Calu3 (cell line): ENCODE results near the gene RUNX2. TPM values are rescaled to one million over a fixed set of nuclear protein-coding genes. Genes with fewer than 3 reads are reported as not detected.

Source experiments
- BruUV-seq: library from RNA; stranded (reverse); fragments of 400-500 nt; replicated peaks from 2 replicates; lab custom pipeline; 2021; lab: Mats Ljungman, UMichigan
- CTCF ChIA-PET: fragments of 300-600 bp; sonication (Branson Sonifier 250); formaldehyde crosslinking; loops from one replicate; lab custom pipeline; 2022; ENCODE audit warnings: antibody characterized with exemption; lab: Charles Lee
- DNase-seq: peaks from one replicate; pipeline ENCODE4 v3.0.0; 2022
- H3K27ac Mint-ChIP-seq: one replicate; pipeline ENCODE4 v1.8.0; 2022; ENCODE audit warnings: mixed read lengths; ENCODE audit not compliant: unreplicated experiment
- H3K27me3 Mint-ChIP-seq: one replicate; pipeline ENCODE4 v1.8.0; 2022; ENCODE audit warnings: mixed read lengths; ENCODE audit not compliant: unreplicated experiment
- H3K36me3 Mint-ChIP-seq: one replicate; pipeline ENCODE4 v1.8.0; 2022; ENCODE audit warnings: mild to moderate bottlenecking, moderate library complexity, mixed read lengths; ENCODE audit not compliant: insufficient read depth, unreplicated experiment
- H3K4me1 Mint-ChIP-seq: one replicate; pipeline ENCODE4 v1.8.0; 2022; ENCODE audit warnings: mild to moderate bottlenecking, low read depth, mixed read lengths; ENCODE audit not compliant: unreplicated experiment
- H3K4me3 Mint-ChIP-seq: one replicate; pipeline ENCODE4 v1.8.0; 2022; ENCODE audit warnings: mild to moderate bottlenecking, low read depth, moderate library complexity, mixed read lengths; ENCODE audit not compliant: unreplicated experiment
- H3K9me3 Mint-ChIP-seq: one replicate; pipeline ENCODE4 v1.8.0; 2022; ENCODE audit warnings: low read depth, mixed read lengths; ENCODE audit not compliant: unreplicated experiment
- CTCF ChIP-seq: fragments of 200-600 bp; IDR thresholded peaks from one replicate; pipeline ENCODE4 v1.8.0; 2022; ENCODE audit warnings: antibody characterized with exemption; ENCODE audit not compliant: unreplicated experiment
- intact Hi-C: fragments of 100-400 bp; cut with micrococcal nuclease; formaldehyde crosslinking; loops from one replicate; pipeline ENCODE4 v1.10.0; 2022; ENCODE audit not compliant: unreplicated experiment
- total RNA-seq: library from RNA; stranded (reverse); gene quantifications from 2 replicates; pipeline ENCODE4 v1.2.3, GENCODE V29; 2022

Gene RUNX2
- total RNA-seq, 1 experiment from 2014 or later: 0.54 TPM

GRCh38 chr6:45548657-45549515 is 220.8 kb downstream of the RUNX2 start:
- DNase-seq: no peak
- Mint-ChIP-seq H3K9me3 (no peaks in the 10 kb centered on the region), H3K4me3 (no peak overlapping the region), H3K27me3 (no peaks in the 10 kb centered on the region), H3K4me1 (no peaks in the 10 kb centered on the region), H3K27ac (no peak overlapping the region), H3K36me3 (no peaks in the 10 kb centered on the region)
- intact Hi-C loops: no loop called here
- TF ChIP-seq CTCF: no peak
- BruUV-seq: no TSS peak
- CTCF ChIA-PET: interaction anchor here (0.7 kb wide), 2 partner anchors 37 to 1064 kb away, joined by 3 to 4 read pairs; no protein-coding TSS in a partner anchor

GRCh38 chr6:45552536-45552935 is 224.4 kb downstream of the RUNX2 start:
- Mint-ChIP-seq H3K4me1 (no peaks in the 10 kb centered on the region), H3K36me3 (no peaks in the 10 kb centered on the region), H3K9me3 (no peaks in the 10 kb centered on the region), H3K4me3 (no peak overlapping the region), H3K27ac (no peak overlapping the region), H3K27me3 (no peaks in the 10 kb centered on the region)
- TF ChIP-seq CTCF: no peak
- DNase-seq: no peak
- no TSS peak for BruUV-seq
- CTCF ChIA-PET: no interaction called here
- intact Hi-C loops: loop anchor here (2.0 kb wide), 1 partner anchor 48 kb away; no protein-coding TSS in a partner anchor

GRCh38 chr6:45553730-45554344 is 225.7 kb downstream of the RUNX2 start:
- intact Hi-C loops: loop anchor here (2.0 kb wide), 1 partner anchor 49 kb away; no protein-coding TSS in a partner anchor
- BruUV-seq: no TSS peak
- Mint-ChIP-seq H3K9me3 (no peaks in the 10 kb centered on the region), H3K4me1 (no peaks in the 10 kb centered on the region), H3K4me3 (no peak overlapping the region), H3K27me3 (no peaks in the 10 kb centered on the region), H3K27ac (no peak overlapping the region), H3K36me3 (no peaks in the 10 kb centered on the region)
- TF ChIP-seq CTCF: no peak
- DNase-seq: no peak
- CTCF ChIA-PET: interaction anchor here (1.0 kb wide), 1 partner anchor 33 kb away, joined by 3 read pairs; no protein-coding TSS in a partner anchor

GRCh38 chr6:45554591-45554990 is 226.5 kb downstream of the RUNX2 start:
- CTCF ChIA-PET: interaction anchor here (1.0 kb wide), 1 partner anchor 32 kb away, joined by 3 read pairs; no protein-coding TSS in a partner anchor
- H3K9me3 Mint-ChIP-seq: no peaks in the 10 kb centered on the region
- intact Hi-C loops: no loop called here
- H3K27ac Mint-ChIP-seq: no peak overlapping the region
- no peaks in the 10 kb centered on the region for H3K36me3 Mint-ChIP-seq
- H3K27me3 Mint-ChIP-seq: no peaks in the 10 kb centered on the region
- no peak for TF ChIP-seq CTCF
- no peak for DNase-seq
- BruUV-seq: no TSS peak
- no peaks in the 10 kb centered on the region for H3K4me1 Mint-ChIP-seq
- no peak overlapping the region for H3K4me3 Mint-ChIP-seq
